Islet of Langerhans (tissue), 1 donor: ENCODE measurements around the gene GLO1.
"Not testable (repeated sequence)": the region's sequence is repeated elsewhere in the genome, so short reads cannot be mapped to it uniquely, and the experiment has no call there.

Experiments used
- FAIRE-seq: peaks from one replicate; lab custom pipeline; 2011; peaks lifted over from hg19 to GRCh38; lab: Jason Lieb, UNC

GLO1 gene

GRCh38 chr6:38705924-38706323 lies 3.0 kb upstream of the GLO1 start:
- FAIRE-seq, result no peak

- FAIRE-seq, result no peak
These were observed 1.1 kb upstream of the GLO1 start for GRCh38 chr6:38703949-38704590.

- no peak for FAIRE-seq
These were observed 1.4 kb downstream of the GLO1 start for GRCh38 chr6:38701551-38701950.

GRCh38 chr6:38699702-38700101 lies 3.2 kb downstream of the GLO1 start:
- not testable (repeated sequence) for FAIRE-seq

- no peak for FAIRE-seq
These were observed 5.1 kb downstream of the GLO1 start for GRCh38 chr6:38697846-38698245.

GRCh38 chr6:38696345-38696744 lies 6.6 kb downstream of the GLO1 start:
- no peak for FAIRE-seq

GRCh38 chr6:38695933-38696332 lies 7.0 kb downstream of the GLO1 start:
- FAIRE-seq, result no peak

GRCh38 chr6:38695227-38695900 lies 7.6 kb downstream of the GLO1 start:
- FAIRE-seq, result no peak

- FAIRE-seq, result no peak
These were observed 14.3 kb downstream of the GLO1 start for GRCh38 chr6:38688579-38689087.

- no peak for FAIRE-seq
These were observed 15.4 kb downstream of the GLO1 start for GRCh38 chr6:38687549-38687948.

- FAIRE-seq, result no peak
These were observed 15.9 kb downstream of the GLO1 start for GRCh38 chr6:38687043-38687353.

- peak; percentile 49 for FAIRE-seq
These were observed 16.5 kb downstream of the GLO1 start for GRCh38 chr6:38686270-38687042.

GRCh38 chr6:38684904-38685303 lies 18.0 kb downstream of the GLO1 start:
- no peak for FAIRE-seq

GRCh38 chr6:38684237-38684636 lies 18.7 kb downstream of the GLO1 start:
- no peak for FAIRE-seq

GRCh38 chr6:38681850-38682249 lies 21.1 kb downstream of the GLO1 start:
- FAIRE-seq, result no peak

GRCh38 chr6:38679668-38680067 lies 23.3 kb downstream of the GLO1 start:
- FAIRE-seq, result peak; percentile 56

GRCh38 chr6:38678178-38678760 lies 24.7 kb downstream of the GLO1 start:
- no peak for FAIRE-seq

- FAIRE-seq, result no peak
These were observed 25.9 kb downstream of the GLO1 start for GRCh38 chr6:38676974-38677544.

- no peak for FAIRE-seq
These were observed 26.5 kb downstream of the GLO1 start for GRCh38 chr6:38676236-38676973.

GRCh38 chr6:38673397-38674165 lies 29.4 kb downstream of the GLO1 start:
- FAIRE-seq, result no peak

- no peak for FAIRE-seq
These were observed 31.0 kb downstream of the GLO1 start for GRCh38 chr6:38671885-38672467.
